HL-60 (cell line): ENCODE data around the gene DNAJB8.

ENCODE experiments used
- DNase-seq, 2 experiments: peaks; one replicate each; pipeline ENCODE4 v3.0.0-alpha.2; 2010 to 2020; ENCODE audit warnings: low read depth in 1 of 2, low spot score in 1 of 2
- H3K27ac ChIP-seq: fragments of 250-450 bp; sonication (Bioruptor Pico); replicated peaks from 2 replicates; pipeline ENCODE4 v1.5.1; 2020; ENCODE audit warnings: mild to moderate bottlenecking, moderate library complexity
- H3K27me3 ChIP-seq: fragments of 250-450 bp; sonication (Bioruptor Pico); 2 replicates; pipeline ENCODE4 v1.5.1; 2021; ENCODE audit warnings: mild to moderate bottlenecking, moderate library complexity; ENCODE audit not compliant: insufficient read depth, poor library complexity, severe bottlenecking
- H3K4me3 ChIP-seq: replicated peaks from 2 replicates; pipeline ENCODE4 v1.5.1; 2011; ENCODE audit warnings: mild to moderate bottlenecking, control low read depth, low read length; ENCODE audit not compliant: insufficient read depth
- CTCF ChIP-seq: IDR thresholded peaks from one replicate; pipeline ENCODE4 v1.5.1; 2011; ENCODE audit warnings: low read length, control low read depth, inconsistent platforms; ENCODE audit not compliant: insufficient read depth
- GABPA ChIP-seq: IDR thresholded peaks from 2 replicates; pipeline ENCODE4 v1.6.1; 2012; ENCODE audit warnings: low read depth
- POLR2AphosphoS5 ChIP-seq: IDR thresholded peaks from 2 replicates; pipeline ENCODE4 v1.6.1; 2012; ENCODE audit warnings: low read depth
- REST ChIP-seq: IDR thresholded peaks from 2 replicates; pipeline ENCODE4 v1.6.1; 2012; ENCODE audit warnings: low read depth; ENCODE audit not compliant: insufficient replicate concordance
- SPI1 ChIP-seq: IDR thresholded peaks from 2 replicates; pipeline ENCODE4 v1.6.1; 2012; ENCODE audit warnings: low read depth, mild to moderate bottlenecking, borderline replicate concordance

Gene DNAJB8

GRCh38 chr3:128430301-128430700 lies 36.4 kb downstream of the DNAJB8 start:
- no peak for DNase-seq
- TF ChIP-seq CTCF = no peak
- no peak for TF ChIP-seq REST
- Histone ChIP-seq H3K27ac (no peak overlapping the region), H3K4me3 (no peak overlapping the region), H3K27me3 (peaks cover 10% of the 10 kb centered on the region)

- no peak for DNase-seq
- Histone ChIP-seq H3K27me3 (peaks cover 10% of the 10 kb centered on the region), H3K27ac (no peak overlapping the region), H3K4me3 (no peak overlapping the region)
- no peak for TF ChIP-seq CTCF
- no peak for TF ChIP-seq REST
- TF ChIP-seq POLR2AphosphoS5 = no peak
- no peak for TF ChIP-seq SPI1
- no peak for TF ChIP-seq GABPA
These were observed 36.9 kb downstream of the DNAJB8 start for GRCh38 chr3:128429751-128430150.

- no peak for DNase-seq
- TF ChIP-seq GABPA = no peak
- no peak for TF ChIP-seq POLR2AphosphoS5
- no peak for TF ChIP-seq CTCF
- TF ChIP-seq SPI1 = no peak
- TF ChIP-seq REST = no peak
- Histone ChIP-seq H3K27me3 (peaks cover 10% of the 10 kb centered on the region), H3K27ac (no peak overlapping the region), H3K4me3 (no peak overlapping the region)
These were observed 37.4 kb downstream of the DNAJB8 start for GRCh38 chr3:128429275-128429674.
